Measurements from ENCODE around the gene CPLX1.
"Not testable (repeated sequence)": the region's sequence is repeated elsewhere in the genome, so short reads cannot be mapped to it uniquely, and the experiment has no call there.

The CPLX1 gene

GRCh38 chr4:818106-818921 is 7.6 kb downstream of the CPLX1 start:
- DNase-seq = no peak

GRCh38 chr4:815464-816146 is 10.3 kb downstream of the CPLX1 start:
- no peak for DNase-seq

GRCh38 chr4:814312-814850 is 11.5 kb downstream of the CPLX1 start:
- no peak for DNase-seq

- no peak for DNase-seq
Measured at GRCh38 chr4:813900-814299, 12.0 kb downstream of the CPLX1 start.

GRCh38 chr4:808860-809570 is 16.9 kb downstream of the CPLX1 start:
- DNase-seq = no peak

GRCh38 chr4:807792-808191 is 18.1 kb downstream of the CPLX1 start:
- DNase-seq = no peak

GRCh38 chr4:806979-807378 is 18.9 kb downstream of the CPLX1 start:
- not testable (repeated sequence) for DNase-seq

GRCh38 chr4:804804-805203 is 21.1 kb downstream of the CPLX1 start:
- no peak for DNase-seq

GRCh38 chr4:803884-804283 is 22.0 kb downstream of the CPLX1 start:
- no peak for DNase-seq

GRCh38 chr4:801436-802124 is 24.3 kb downstream of the CPLX1 start:
- no peak for DNase-seq

GRCh38 chr4:797066-797465 is 28.9 kb downstream of the CPLX1 start:
- peak in 1 of 2 experiments; percentile 44 for DNase-seq

GRCh38 chr4:796206-796605 is 29.7 kb downstream of the CPLX1 start:
- DNase-seq = no peak

GRCh38 chr4:795726-796119 is 30.2 kb downstream of the CPLX1 start:
- DNase-seq = no peak

GRCh38 chr4:794900-795725 is 30.8 kb downstream of the CPLX1 start:
- no peak for DNase-seq

- DNase-seq = no peak
Measured at GRCh38 chr4:793941-794621, 31.8 kb downstream of the CPLX1 start.

- no peak for DNase-seq
Measured at GRCh38 chr4:793093-793861, 32.7 kb downstream of the CPLX1 start.

GRCh38 chr4:792626-793092 is 33.3 kb downstream of the CPLX1 start:
- no peak for DNase-seq

GRCh38 chr4:791898-792625 is 33.9 kb downstream of the CPLX1 start:
- no peak for DNase-seq

- DNase-seq = no peak
Measured at GRCh38 chr4:791252-791897, 34.6 kb downstream of the CPLX1 start.
